Loucy (cell line): ENCODE measurements around the gene NKX6-2.

Source experiments
- H2AFZ ChIP-seq: fragments of 200-600 bp; sonication (generic); 2 replicates; pipeline ENCODE4 v1.6.0; 2016; ENCODE audit warnings: antibody characterized with exemption, mild to moderate bottlenecking, low read length, moderate library complexity
- H3F3A ChIP-seq: fragments of 200-600 bp; 2 replicates; pipeline ENCODE4 v1.6.0; 2016; ENCODE audit warnings: antibody characterized with exemption, low read depth, mild to moderate bottlenecking
- H3K27me3 ChIP-seq: fragments of 200-600 bp; sonication (generic); 2 replicates; pipeline ENCODE4 v1.6.1; 2014; ENCODE audit warnings: low read length, mild to moderate bottlenecking; ENCODE audit not compliant: insufficient read depth, poor library complexity, severe bottlenecking
- H3K36me3 ChIP-seq: fragments of 200-600 bp; sonication (generic); 2 replicates; pipeline ENCODE4 v1.6.1; 2016; ENCODE audit warnings: low read length; ENCODE audit not compliant: insufficient read depth
- H3K4me1 ChIP-seq: fragments of 200-600 bp; sonication (generic); 2 replicates; pipeline ENCODE4 v1.5.1; 2014; ENCODE audit warnings: low read length, mild to moderate bottlenecking; ENCODE audit not compliant: insufficient read depth, poor library complexity, severe bottlenecking
- H3K4me2 ChIP-seq: fragments of 200-600 bp; sonication (generic); 2 replicates; pipeline ENCODE4 v1.6.0; 2014; ENCODE audit warnings: antibody characterized with exemption, low read length, low read depth, mild to moderate bottlenecking; ENCODE audit not compliant: poor library complexity, severe bottlenecking
- H3K4me3 ChIP-seq: fragments of 200-600 bp; sonication (generic); 2 replicates; pipeline ENCODE4 v1.5.1; 2014; ENCODE audit warnings: low read length, mild to moderate bottlenecking, mixed read lengths; ENCODE audit not compliant: poor library complexity, severe bottlenecking
- H3K79me2 ChIP-seq: fragments of 200-600 bp; sonication (generic); 2 replicates; pipeline ENCODE4 v1.6.1; 2014; ENCODE audit warnings: low read length; ENCODE audit not compliant: insufficient read depth
- H3K9ac ChIP-seq: fragments of 200-600 bp; sonication (generic); 2 replicates; pipeline ENCODE4 v1.6.0; 2014; ENCODE audit warnings: mild to moderate bottlenecking, low read depth, low read length, moderate library complexity; ENCODE audit not compliant: poor library complexity, severe bottlenecking
- H3K9me2 ChIP-seq: fragments of 200-600 bp; sonication (generic); replicated peaks from 2 replicates; pipeline ENCODE4 v1.6.1; 2016; ENCODE audit warnings: low read depth, low read length, mixed read lengths
- H3K9me3 ChIP-seq: fragments of 200-600 bp; sonication (generic); 2 replicates; pipeline ENCODE4 v1.6.1; 2014; ENCODE audit warnings: mild to moderate bottlenecking, antibody characterized with exemption, low read length, low read depth; ENCODE audit not compliant: insufficient read depth
- H4K20me1 ChIP-seq: fragments of 200-600 bp; sonication (generic); 2 replicates; pipeline ENCODE4 v1.6.0; 2014; ENCODE audit warnings: antibody characterized with exemption, low read length, mild to moderate bottlenecking; ENCODE audit not compliant: insufficient read depth, poor library complexity, severe bottlenecking
- EZH2phosphoT487 ChIP-seq: fragments of 200-600 bp; IDR thresholded peaks from 2 replicates; pipeline ENCODE4 v1.6.1; 2018; ENCODE audit warnings: antibody characterized with exemption, mild to moderate bottlenecking, moderate library complexity, borderline replicate concordance
- TF ChIP-seq, protein P1 (sequence below): fragments of 200-600 bp; sonication (generic); conservative IDR thresholded peaks from 2 replicates; pipeline ENCODE4 v1.5.1; 2014; ENCODE audit warnings: mild to moderate bottlenecking, antibody characterized with exemption, low read length

NKX6-2 gene

GRCh38 chr10:132770061-132771021, 15.6 kb downstream of the NKX6-2 start:
- no peaks in the 10 kb centered on the region for H3K9me2 ChIP-seq
- no peaks in the 10 kb centered on the region for H3K79me2 ChIP-seq
- H3K4me3 ChIP-seq = no peak overlapping the region
- H3F3A ChIP-seq = no peaks in the 10 kb centered on the region
- H3K9me3 ChIP-seq = no peaks in the 10 kb centered on the region
- no peak overlapping the region for H2AFZ ChIP-seq
- no peaks in the 10 kb centered on the region for H3K27me3 ChIP-seq
- peaks cover 7% of the 10 kb centered on the region; the same call in 1 of the 2 replicates for H3K36me3 ChIP-seq
- no peak overlapping the region for H3K4me2 ChIP-seq
- TF ChIP-seq EZH2phosphoT487 = no peak
- TF ChIP-seq, protein P1, sequence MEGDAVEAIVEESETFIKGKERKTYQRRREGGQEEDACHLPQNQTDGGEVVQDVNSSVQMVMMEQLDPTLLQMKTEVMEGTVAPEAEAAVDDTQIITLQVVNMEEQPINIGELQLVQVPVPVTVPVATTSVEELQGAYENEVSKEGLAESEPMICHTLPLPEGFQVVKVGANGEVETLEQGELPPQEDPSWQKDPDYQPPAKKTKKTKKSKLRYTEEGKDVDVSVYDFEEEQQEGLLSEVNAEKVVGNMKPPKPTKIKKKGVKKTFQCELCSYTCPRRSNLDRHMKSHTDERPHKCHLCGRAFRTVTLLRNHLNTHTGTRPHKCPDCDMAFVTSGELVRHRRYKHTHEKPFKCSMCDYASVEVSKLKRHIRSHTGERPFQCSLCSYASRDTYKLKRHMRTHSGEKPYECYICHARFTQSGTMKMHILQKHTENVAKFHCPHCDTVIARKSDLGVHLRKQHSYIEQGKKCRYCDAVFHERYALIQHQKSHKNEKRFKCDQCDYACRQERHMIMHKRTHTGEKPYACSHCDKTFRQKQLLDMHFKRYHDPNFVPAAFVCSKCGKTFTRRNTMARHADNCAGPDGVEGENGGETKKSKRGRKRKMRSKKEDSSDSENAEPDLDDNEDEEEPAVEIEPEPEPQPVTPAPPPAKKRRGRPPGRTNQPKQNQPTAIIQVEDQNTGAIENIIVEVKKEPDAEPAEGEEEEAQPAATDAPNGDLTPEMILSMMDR = no peak
- no peaks in the 10 kb centered on the region for H3K4me1 ChIP-seq
- no peak overlapping the region for H3K9ac ChIP-seq
- no peaks in the 10 kb centered on the region for H4K20me1 ChIP-seq

DNA sequence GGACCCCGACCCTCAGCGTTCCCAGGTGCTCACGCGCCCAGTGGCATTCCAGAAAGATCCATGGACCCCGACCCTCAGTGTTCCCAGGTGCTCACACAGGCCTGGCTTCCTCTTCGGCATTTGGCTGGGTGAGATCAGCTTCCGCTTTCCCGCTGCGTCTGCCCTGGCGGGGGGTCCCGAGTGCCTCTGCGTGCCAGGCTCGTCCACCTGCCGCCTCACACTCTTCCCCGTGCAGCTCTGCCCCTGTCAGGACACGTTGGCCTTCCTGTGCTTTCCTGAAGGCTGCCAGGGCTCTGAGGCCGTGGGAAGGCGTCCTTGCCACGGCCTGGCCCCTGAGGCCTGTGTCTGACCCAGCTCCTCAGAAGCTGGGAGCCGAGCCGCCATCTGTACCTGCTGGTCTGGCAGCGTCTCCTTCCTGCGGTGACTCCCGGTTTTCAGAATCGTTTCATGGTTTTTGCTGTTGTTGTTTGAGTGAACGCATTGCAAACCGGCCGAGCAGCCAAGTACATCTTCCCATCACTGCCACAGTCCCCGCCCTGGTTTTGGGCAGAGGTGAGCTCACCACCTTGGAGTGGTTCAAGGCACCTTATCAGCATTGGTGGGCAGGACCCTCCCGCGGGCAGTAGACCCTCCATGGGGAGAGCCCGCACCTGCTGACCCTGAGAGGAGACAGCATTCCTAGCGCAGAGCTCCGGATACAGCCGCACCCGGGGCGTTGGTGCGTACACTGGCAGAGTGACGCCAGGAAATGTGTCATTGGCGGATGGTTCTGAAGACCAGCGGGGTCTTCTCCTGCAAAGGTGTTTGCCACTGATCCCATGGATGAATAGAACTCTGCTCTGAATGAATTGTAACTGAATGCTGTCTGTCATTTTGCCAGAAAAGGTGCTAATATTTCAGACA, 17.4 kb downstream of the NKX6-2 start:
- no peak overlapping the region for H2AFZ ChIP-seq
- no peak overlapping the region for H3K4me3 ChIP-seq
- no peaks in the 10 kb centered on the region for H3K79me2 ChIP-seq
- H3K27me3 ChIP-seq = no peaks in the 10 kb centered on the region
- no peak overlapping the region for H3K4me2 ChIP-seq
- H3K36me3 ChIP-seq = peaks cover 7% of the 10 kb centered on the region; the same call in 1 of the 2 replicates
- no peaks in the 10 kb centered on the region for H3K9me2 ChIP-seq
- no peak overlapping the region for H3K9ac ChIP-seq
- TF ChIP-seq EZH2phosphoT487 = no peak
- TF ChIP-seq, protein P1 = no peak
- no peaks in the 10 kb centered on the region for H3K4me1 ChIP-seq
- H4K20me1 ChIP-seq = no peaks in the 10 kb centered on the region
- no peaks in the 10 kb centered on the region for H3K9me3 ChIP-seq
- no peaks in the 10 kb centered on the region for H3F3A ChIP-seq

DNA sequence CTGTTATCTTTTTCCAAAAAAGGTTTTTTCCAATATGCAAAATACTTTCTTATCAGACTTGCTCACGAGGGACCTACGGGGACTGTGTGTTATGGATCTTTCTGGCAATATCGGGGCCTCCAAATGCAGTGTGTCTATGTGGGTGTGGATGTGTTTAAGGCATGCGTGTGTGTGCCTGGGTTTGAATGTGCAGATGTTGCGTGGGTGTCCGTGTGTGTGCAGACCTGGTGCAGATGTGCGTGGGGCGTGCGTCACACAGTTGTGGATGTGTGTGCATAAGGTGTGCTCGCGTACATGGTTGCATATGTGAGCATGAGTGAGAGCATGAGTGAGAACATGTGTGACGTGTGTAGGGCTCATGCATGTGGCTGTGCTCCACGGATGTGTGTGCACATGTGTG, 19.7 kb downstream of the NKX6-2 start:
- Histone ChIP-seq H3K79me2 (no peaks in the 10 kb centered on the region), H3K9ac (no peak overlapping the region), H3K4me2 (no peak overlapping the region), H3F3A (no peaks in the 10 kb centered on the region), H3K4me3 (no peak overlapping the region), H3K4me1 (no peaks in the 10 kb centered on the region), H3K9me2 (no peaks in the 10 kb centered on the region), H3K9me3 (no peaks in the 10 kb centered on the region), H4K20me1 (no peaks in the 10 kb centered on the region), H2AFZ (no peak overlapping the region), H3K36me3 (peaks cover 7% of the 10 kb centered on the region; the same call in 1 of the 2 replicates), H3K27me3 (no peaks in the 10 kb centered on the region)
- TF ChIP-seq, protein P1 = no peak
- TF ChIP-seq EZH2phosphoT487 = no peak
